HepG2 (cell line): ENCODE data around the gene CTNNBL1. TPM values are rescaled to one million over a fixed set of nuclear protein-coding genes. Genes with fewer than 3 reads are reported as not detected.

Source experiments
- ADNP ChIP-seq: sonication (generic); formaldehyde crosslinking; IDR thresholded peaks from 2 replicates; pipeline ENCODE4 v1.4.0; 2020; ENCODE audit warnings: missing genetic modification reagents
- FOXO4 ChIP-seq: sonication (generic); formaldehyde crosslinking; conservative IDR thresholded peaks from 2 replicates; pipeline ENCODE4 v1.8.1; 2023; ENCODE audit warnings: missing genetic modification reagents
- FOXP1 ChIP-seq, 2 experiments: fragments of 450-650 bp in 1 of 2; IDR thresholded peaks; 2 replicates each; pipeline ENCODE4 v1.6.1; 2017 to 2018; ENCODE audit warnings: antibody characterized with exemption in 1 of 2
- KDM2A ChIP-seq: sonication (generic); formaldehyde crosslinking; IDR thresholded peaks from 2 replicates; pipeline ENCODE4 v1.4.0; 2020; ENCODE audit warnings: low read depth, missing genetic modification reagents, borderline replicate concordance
- PATZ1 ChIP-seq: sonication (generic); formaldehyde crosslinking; IDR thresholded peaks from 2 replicates; pipeline ENCODE4 v1.4.0; 2020; ENCODE audit warnings: missing genetic modification reagents
- RAD21 ChIP-seq: fragments of 450-650 bp; formaldehyde crosslinking; IDR thresholded peaks from 2 replicates; pipeline ENCODE4 v1.5.0; 2020; ENCODE audit warnings: mild to moderate bottlenecking
- SP4 ChIP-seq: sonication (generic); formaldehyde crosslinking; IDR thresholded peaks from 2 replicates; pipeline ENCODE4 v1.8.1; 2023; ENCODE audit warnings: mild to moderate bottlenecking, missing genetic modification reagents
- XRCC5 ChIP-seq: fragments of 200-400 bp; formaldehyde crosslinking; optimal IDR thresholded peaks from 2 replicates; pipeline ENCODE3; 2017; ENCODE audit warnings: mild to moderate bottlenecking, low read length
- ZBTB46 ChIP-seq: sonication (generic); formaldehyde crosslinking; IDR thresholded peaks from 2 replicates; pipeline ENCODE4 v1.4.0; 2020; ENCODE audit warnings: mild to moderate bottlenecking, missing genetic modification reagents, borderline replicate concordance
- ZBTB49 ChIP-seq: sonication (generic); formaldehyde crosslinking; IDR thresholded peaks from 2 replicates; pipeline ENCODE4 v1.4.0; 2020; ENCODE audit warnings: missing genetic modification reagents, borderline replicate concordance
- ZNF629 ChIP-seq: sonication (generic); formaldehyde crosslinking; conservative IDR thresholded peaks from 2 replicates; pipeline ENCODE4 v1.5.0; 2020; ENCODE audit warnings: missing genetic modification reagents
- polyA plus RNA-seq, 8 experiments: library from polyadenylated mRNA; depleted of rRNA in 3 of 8; stranded (reverse) in 7 of 8; unstranded in 1 of 8; fragments of >200 nt; fragmentation: Illumina TruSeq in 4 of 8; extraction: Trizol in 4 of 8; gene quantifications; 2 replicates each; pipeline versions ENCODE4 v1.2.1 to v1.2.3, GENCODE V29; 2011 to 2016; ENCODE audit warnings: low read depth in 4 of 8, missing spikeins in 1 of 8, mixed read lengths in 1 of 8; ENCODE audit not compliant: insufficient read depth in 1 of 8
- total RNA-seq, 5 experiments: library from RNA; depleted of rRNA; stranded (reverse); fragments of >200 nt; fragmentation: Illumina TruSeq; extraction: Trizol; gene quantifications; 2 replicates each; pipeline ENCODE4 v1.2.3, GENCODE V29; 2016; ENCODE audit warnings: low read depth in 1 of 5

The CTNNBL1 gene
- total and polyA plus RNA-seq, 2 of the 13 experiments (the other 11 are each of a cell fraction or from before 2014, with no cell fraction given): 49.3 to 94.6 TPM

- TF ChIP-seq FOXO4 (CRISPR knock-in tag) (0 out of 2 replicates have a peak, but pooled peaks have one; percentile 52), SP4 (CRISPR knock-in tag) (0 out of 2 replicates have a peak, but pooled peaks have one; percentile 23), KDM2A (CRISPR knock-in tag) (no peak), ZBTB49 (CRISPR knock-in tag) (no peak), PATZ1 (CRISPR knock-in tag) (0 out of 2 replicates have a peak, but pooled peaks have one; percentile 34), ZNF629 (CRISPR knock-in tag) (0 out of 2 replicates have a peak, but pooled peaks have one; percentile 15), ADNP (CRISPR knock-in tag) (peak; percentile 79), FOXP1 (IDR thresholded peaks at IDR 0.05) (no peak), FOXP1 (CRISPR knock-in tag; IDR thresholded peaks at IDR 0.05) (no peak), XRCC5 (peak; percentile 8), ZBTB46 (CRISPR knock-in tag) (no peak), RAD21 (CRISPR knock-in tag) (peak; percentile 65)
Measured at GRCh38 chr20:37903317-37904007, 209.6 kb downstream of the CTNNBL1 start (continued).
